ENCODE results near the gene STRA8.
A peak's percentile ranks its signal among the peaks of the same experiment; 100 is the strongest.

The STRA8 gene

DNA sequence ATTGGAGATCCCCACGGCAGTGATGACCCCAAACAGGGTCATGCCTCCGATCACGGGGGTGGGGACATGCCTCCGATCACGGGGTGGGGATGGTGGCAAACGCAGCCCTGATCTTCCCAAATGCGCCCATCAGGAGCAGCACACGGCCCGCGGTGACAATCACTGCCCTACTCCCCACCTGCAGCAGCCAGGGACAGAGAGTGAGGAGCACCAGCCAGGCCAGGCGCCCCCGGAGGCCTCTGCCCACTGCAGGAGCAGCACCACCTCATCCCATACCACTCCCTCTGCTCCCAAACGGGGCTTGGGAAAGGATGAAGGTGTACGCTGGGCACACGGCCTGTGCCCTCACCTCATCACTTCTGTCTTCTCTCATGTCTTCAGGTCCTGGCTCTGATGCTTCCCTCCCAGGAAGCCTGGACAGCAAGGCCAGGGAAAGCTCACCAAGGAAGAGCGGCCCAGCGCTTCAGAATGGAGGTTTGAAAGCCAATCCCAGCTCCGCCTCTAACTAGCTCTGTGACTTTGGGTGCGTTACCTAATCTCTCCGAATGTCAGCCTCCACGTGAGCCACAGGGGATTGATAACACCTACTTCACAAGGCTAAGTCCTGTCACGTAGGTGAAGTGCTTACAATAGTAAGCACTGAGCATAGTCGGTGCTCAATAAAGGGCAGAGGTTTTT lies 37.1 kb downstream of the STRA8 start:
- no peak for DNase-seq (ENCODE audit: low read depth)

DNA sequence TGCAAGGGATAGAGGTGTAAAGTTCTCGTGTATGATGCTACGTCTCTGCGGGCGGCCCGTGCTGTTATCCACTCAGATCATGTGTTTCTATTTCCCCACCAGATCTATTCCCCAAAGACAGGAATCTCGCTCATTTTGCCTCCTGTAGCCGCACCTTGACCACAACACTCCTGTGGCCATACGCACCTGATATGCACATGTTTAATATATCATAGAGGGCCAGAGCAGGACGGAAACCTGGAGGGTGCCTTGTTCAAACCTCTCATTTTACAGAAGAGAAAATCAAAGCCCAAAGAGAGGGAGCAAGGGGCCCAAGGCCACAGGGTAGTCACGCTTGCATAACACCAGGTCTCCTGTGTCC lies 37.6 kb downstream of the STRA8 start:
- DNase-seq (ENCODE audit: low read depth) = no peak

DNA sequence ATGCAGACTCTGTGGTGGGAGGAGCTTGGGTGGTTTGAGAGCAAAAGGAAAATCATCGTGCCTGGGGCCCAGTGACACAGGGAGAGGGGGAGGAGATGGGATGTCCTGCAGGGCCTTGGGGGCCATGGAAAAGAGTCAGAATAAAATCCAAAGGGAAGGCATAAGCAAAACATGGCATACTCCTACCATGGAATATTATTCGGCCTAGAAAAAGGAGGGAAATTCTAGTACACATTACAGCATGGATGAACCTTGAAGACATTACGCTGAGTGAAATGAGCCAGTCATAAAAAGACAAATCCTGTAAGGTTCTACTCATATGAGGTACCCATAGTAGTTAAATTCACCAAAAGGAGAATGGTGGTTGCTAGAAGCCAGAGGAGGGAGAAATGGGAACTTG lies 38.7 kb downstream of the STRA8 start:
- DNase-seq (ENCODE audit: low read depth) = no peak

DNA sequence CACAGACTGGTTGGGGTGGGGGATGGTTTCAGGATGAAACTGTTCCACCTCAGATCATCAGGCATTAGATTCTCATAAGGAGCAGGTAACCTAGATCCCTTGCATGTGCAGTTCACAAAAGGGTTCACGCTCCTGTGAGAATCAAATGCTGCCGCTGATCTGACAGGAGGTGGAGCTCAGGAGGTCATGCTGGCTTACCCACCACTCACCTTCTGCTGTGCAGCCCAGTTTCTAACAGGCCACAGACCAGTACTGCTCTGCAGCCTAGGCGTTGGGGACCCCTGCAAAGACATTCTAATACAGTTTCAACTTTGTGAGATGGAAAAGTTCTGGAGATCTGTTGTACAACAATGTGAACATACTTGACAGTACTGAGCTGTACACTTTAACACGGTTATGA lies 39.9 kb downstream of the STRA8 start:
- DNase-seq (ENCODE audit: low read depth) = no peak

DNA sequence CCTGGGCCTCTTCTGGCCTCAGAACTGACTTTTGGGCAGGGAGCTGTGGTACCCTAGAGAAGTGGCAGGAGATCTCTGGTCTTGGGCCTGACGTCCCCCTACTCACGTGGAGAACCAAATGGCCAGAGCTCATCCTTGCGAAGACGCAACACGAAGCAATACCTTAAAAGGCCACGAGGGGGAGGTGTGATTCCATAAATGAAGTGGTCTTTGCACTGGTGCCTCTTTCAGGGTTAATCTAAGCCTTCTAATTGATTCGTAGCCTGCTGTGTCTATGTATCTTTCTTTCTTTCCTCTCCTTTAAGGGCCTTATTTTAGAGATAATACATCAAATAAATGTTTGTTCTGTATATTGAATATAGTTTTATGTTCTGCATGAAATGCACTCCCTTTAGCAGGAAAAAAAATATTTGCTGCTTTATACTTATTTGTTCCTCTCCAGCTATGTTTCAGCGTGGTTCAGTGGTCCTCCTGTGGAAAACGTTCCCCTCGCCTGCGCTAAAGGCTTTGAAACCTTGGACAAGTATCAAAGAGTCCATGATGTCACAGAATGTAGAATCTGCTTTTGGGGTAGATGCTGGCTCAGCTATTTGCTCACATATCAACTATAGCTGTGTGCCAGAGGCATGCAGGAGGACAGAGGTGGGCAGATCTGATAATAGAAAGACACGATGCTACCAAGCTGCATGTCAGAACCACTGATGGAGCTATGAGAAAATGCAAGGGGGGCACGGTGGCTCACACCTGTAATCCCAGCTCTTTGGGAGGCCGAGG lies 41.0 kb downstream of the STRA8 start:
- DNase-seq (ENCODE audit: low read depth) = peak; percentile 24

DNA sequence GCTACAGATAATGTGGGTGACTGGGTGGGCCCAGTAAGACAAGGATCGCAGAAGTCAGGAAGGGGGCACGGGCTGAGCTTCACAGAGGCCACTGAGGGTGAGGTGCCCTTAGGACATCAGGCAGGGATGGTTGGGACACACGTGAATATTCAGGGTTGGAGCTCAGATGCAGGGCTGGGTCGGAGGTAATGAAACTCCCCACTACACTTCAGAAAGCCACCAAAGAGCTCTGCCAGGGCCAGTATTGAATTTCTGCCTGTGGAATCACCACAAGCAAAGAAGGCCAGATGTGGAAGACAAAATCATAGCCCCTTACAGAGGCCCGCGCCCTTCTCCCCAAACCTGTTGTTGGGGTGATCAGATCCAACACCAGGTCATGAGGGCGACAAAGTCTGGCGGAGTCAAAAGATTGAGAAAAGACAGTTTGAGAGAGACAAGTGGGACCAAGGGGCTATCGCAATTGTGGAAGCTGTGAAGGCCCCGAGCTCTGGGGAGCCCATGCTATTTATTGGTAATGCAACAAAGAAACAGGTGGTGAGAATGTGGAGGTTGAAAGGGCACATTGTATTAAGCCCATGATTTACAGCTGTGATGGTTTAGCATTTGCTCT lies 42.4 kb downstream of the STRA8 start:
- no peak for DNase-seq (ENCODE audit: low read depth)

DNA sequence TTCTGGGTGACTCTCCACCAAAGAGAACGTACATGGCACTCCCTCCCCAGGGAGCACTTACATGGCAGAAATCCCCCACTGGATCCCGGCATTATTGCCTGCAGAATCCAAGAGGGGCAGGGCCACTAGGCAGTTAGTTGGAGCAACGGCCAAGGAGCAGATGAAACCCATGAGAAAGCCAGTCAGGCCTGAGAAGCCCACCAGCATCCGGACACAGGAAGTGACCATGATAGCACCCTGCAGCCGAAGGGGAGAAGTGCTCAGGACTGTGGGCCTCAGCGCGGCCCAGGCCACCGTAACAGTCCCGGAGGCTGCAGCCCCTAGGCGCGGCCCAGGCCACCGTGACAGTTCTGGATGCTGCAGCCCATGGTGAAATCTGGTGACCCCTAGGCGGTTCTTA lies 43.5 kb downstream of the STRA8 start:
- DNase-seq (ENCODE audit: low read depth) = no peak

DNA sequence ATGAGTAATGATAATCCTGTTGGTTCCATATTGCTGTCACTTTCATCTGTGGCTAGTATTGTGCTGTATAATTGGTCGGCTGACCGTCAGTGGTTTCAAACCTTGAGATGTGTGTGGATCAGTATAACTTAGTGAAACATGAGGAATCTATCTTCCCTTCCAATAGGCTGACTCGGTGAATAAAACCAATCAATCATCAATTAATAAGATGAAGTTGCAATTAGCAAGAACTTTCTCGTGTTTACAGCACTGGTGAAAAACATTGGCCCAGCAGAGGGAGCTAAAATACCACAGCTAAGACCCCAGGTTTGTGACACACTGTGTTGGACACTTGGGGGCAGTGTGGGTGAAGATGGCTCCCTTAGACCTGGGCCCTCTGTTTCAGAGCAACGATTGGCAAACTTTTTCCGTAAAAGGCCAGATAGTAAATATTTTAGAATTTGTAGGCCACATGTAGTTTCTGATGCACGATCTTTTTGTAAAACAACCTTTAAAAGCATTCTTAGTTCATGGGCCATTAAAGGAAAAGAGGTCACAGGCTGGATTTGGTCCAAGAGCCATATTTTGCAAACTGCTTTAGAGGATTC lies 47.8 kb downstream of the STRA8 start:
- peak; percentile 63 for DNase-seq (ENCODE audit: low read depth)

DNA sequence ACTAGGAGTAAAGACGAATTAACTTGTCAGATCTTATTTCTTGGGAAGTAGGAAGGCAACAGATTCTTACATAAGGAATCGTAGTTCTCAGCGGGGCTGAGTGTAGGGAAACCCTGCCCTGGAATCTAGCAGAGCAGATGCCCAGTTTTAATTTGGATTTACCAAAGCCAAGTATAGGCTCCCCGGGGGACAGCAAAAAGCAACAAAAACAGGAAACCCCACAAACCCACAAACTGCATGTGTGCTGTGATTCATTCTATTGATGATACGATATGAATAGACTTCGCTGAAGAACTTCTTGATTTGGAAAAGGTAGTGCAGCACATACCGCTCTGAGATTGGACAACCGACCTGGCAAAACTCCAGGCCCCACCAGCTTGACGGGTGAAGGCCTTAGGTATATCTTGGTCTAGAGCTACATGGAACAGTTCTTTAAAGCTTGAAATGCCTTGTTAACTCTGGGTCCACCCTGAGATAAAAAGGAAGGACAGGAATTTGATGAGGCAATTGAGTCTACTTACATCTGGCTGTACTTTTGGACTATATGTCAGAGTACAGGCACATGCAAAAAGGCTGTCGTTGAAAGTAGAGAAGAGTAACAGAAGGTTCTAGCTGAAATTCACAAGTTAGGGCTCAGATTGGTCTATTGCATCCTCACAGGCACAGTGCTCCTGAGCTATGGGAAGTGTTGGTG lies 49.1 kb downstream of the STRA8 start:
- DNase-seq (ENCODE audit: low read depth) = no peak

DNA sequence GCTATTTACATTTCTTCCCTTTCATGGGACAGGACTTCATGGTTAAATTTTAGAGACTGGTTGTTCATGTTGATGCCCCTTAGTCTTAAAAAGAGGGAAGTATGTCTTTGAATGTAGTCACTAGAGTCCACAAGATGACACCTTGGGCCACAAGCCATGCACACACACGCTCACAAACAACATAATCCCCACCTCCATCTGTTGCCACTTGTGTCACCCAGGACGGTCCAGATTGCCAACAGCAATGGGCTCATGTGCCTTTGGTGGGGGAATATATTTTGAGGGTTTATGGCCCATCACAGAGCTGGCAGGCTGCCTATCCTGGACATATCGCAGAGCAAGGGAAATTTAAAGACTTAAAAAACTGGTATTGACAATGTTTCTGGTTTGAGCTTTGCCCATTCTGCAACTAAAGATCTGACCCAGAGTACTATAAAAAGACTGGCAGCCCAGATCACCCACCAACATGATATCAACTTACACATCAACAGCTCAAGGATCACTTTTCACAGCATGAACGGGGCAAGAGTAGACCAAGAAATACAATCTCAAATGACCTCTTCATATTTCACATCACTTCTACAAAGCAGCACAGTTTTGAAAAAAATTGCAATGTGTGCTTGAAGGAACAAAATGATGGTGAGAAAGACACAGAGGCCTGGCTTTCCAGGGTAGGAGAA lies 50.5 kb downstream of the STRA8 start:
- DNase-seq (ENCODE audit: low read depth) = no peak

DNA sequence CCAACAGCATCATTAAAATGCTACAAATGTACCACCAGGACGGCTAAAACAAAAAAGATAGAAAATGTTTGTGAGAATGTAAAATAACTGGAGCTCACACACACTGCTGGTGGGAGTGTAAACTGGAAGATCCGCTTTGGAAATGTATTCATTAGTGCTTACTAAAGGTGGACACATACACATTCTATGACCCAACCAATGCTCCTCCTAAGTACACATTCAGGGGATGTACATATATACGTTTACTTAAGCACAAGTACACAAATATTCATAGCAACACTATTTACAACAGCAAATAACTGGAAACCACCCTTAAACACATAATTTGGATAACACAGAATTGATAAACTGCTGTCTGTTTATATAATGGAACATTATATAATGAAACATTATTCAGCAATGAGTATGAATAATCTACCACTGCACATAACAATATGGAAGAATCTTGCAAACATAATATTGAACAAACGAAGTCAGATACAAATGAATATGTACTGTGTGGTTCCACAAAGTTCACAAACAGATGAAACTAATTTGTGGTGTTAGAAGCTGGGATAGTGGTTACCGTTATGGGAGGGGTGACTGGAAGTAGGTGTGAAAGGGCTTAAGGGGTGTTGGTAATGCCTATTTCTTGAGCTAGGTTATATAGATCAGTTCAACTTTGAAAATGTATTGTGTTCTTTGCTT lies 52.1 kb downstream of the STRA8 start:
- no peak for DNase-seq (ENCODE audit: low read depth)

DNA sequence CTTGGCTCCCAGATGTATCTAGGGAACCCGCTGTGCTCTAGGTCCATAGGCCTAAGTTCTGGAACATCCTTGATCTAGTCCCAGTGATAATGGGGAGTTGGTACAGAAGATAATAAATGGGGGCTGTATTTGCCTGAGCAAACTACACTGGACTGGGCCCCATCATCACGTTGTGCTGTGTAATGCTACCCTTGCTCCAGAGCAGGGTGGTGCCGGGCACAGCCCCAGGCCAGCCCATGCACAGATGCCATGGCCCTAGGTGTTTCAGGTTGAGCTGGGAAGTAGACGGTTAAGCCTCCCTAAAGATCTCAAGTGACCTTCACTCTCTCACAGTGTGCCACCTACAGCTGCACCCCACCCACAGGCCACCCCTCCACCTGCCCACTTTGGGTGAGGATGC lies 53.2 kb downstream of the STRA8 start:
- DNase-seq (ENCODE audit: low read depth) = no peak

DNA sequence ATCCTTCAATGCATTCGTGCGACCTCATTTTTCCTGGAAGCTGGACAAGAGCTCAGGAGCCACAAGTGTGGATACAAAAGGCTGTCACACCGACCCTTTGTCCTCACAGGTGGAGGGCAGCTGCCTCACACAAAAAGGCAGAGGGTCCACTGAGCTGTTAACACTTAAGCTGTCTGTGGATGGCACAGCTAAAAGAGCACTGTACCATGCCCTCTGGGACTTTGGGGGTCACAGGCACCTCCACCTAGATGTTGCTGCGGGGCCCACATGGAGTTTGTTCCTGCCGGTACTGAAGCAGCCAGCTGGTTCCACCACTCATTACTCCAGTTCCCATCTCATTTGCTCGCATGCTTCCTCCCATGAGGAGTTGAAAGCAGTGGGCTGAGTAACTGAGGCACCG lies 57.0 kb downstream of the STRA8 start:
- DNase-seq (ENCODE audit: low read depth) = no peak

DNA sequence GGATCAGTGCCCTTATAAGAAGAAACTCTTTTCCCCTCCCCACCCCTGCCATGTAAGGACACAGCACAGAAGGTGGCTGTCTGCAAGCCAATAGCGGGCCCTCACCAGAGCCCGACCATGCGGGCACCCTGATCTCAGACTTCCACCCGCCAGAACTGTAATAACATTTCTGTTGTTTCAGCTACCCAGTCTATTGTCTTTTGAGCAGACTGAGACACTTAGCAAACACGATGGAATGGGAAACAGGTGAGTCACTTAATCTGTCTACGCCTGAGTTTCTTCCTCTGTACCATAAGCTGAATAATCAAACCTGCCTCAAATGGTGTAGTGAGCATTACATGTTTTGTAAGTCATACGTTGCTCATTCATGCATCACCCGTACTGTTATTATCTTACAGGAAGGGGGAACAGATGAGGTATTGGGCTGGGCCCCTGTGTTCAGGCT lies 58.2 kb downstream of the STRA8 start:
- DNase-seq (ENCODE audit: low read depth) = no peak

DNA sequence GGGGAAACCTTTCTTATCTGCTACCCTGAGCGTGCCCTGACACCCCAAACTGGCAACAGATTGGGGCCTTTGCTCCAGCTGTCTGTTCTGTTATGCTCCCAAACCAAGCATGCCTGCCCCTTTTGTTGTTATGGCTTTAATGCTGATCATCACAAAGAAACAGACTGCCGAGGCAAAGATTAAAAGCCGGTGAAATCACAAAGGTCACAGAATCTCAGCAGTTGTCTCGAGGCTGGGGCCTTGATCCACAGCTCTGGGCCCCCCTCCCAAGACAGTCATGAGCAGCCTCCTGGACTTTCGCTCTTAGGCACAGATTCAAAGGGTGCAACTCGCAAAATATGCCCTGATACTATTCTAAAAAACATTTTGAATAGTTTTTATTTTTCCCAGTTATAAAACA lies 65.6 kb downstream of the STRA8 start:
- DNase-seq (ENCODE audit: low read depth) = no peak

DNA sequence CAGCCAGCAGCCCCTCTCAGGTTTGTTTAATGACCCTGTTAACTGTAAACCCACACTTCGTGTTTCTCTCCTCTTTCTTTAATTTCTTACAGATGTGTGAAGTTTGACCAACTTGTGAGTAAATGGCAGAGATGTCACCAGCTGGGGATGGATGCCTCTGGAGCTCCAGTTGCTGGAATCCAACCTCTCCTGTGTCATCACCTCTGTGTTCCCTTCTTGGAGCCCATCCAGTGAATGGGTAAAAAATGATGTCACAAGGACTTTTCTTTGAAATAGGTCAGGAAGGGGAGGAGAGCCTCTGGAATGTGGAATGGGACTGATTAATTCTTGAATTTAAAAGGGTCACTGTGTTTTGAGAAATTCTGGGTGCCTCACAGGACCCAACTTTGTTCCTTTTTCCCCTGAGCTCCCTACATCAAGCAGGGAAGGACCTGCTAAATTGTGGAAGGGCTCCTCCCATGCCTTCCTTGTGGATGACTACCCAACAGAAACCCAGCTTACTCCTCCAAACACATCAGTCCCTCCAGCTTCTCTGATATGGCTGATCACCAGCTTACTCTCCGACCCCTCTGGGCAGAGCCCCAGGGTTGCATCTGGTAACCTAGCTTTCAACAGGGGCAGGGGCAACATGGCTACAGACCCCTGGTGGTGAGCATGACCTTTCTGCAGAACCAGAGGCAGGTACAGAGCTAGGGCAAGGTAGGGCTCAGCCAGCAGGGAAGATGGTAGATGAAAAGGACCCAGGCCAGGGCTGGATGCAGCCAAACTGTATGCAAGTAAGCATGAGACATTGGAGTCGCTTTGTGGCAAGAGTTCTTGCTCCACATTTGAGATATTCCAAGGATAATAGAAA lies 67.5 kb downstream of the STRA8 start:
- no peak for DNase-seq (ENCODE audit: low read depth)
